ENCODE data around the gene TCP1.
"Not testable (repeated sequence)": the region's sequence is repeated elsewhere in the genome, so short reads cannot be mapped to it uniquely, and the experiment has no call there.

Gene TCP1

GRCh38 chr6:159816775-159817174, 27.4 kb upstream of the TCP1 start:
- not testable (repeated sequence) for ATAC-seq

DNA sequence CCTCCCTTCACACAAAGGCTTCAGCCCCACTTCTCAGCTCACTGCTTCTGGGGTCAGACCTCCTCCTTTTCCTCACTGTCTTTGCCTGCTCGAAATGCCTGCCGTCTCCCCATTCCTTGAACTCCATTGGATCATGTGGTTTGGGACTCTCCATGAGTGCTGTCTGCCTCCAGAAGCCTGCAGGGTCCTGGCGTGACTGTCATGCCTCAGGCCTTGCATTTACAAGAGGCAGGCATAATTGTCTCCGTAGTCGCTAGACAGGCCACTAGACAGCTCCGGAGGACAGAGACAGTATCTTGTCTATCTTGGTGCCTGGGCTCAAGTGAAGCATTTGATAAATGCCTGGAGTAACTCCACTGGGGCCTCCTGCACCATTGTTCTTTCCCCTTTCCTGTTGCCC, 26.0 kb upstream of the TCP1 start:
- TF ChIP-seq PPARA (CRISPR knock-in tag; IDR thresholded peaks at IDR 0.05; ENCODE audit: borderline replicate concordance) (no peak), RARB (CRISPR knock-in tag; IDR thresholded peaks at IDR 0.05) (no peak), ZNF70 (CRISPR knock-in tag; IDR thresholded peaks at IDR 0.05) (no peak), TSHZ2 (CRISPR knock-in tag; IDR thresholded peaks at IDR 0.05) (no peak), ZFP30 (CRISPR knock-in tag; IDR thresholded peaks at IDR 0.05) (no peak), ZC3H10 (CRISPR knock-in tag; IDR thresholded peaks at IDR 0.05) (no peak), ESRRG (CRISPR knock-in tag; IDR thresholded peaks at IDR 0.05) (no peak), BACH2 (CRISPR knock-in tag; IDR thresholded peaks at IDR 0.05; ENCODE audit: borderline replicate concordance) (no peak), ARNTL (CRISPR knock-in tag; IDR thresholded peaks at IDR 0.05; ENCODE audit: borderline replicate concordance, low read depth) (no peak), TOX (CRISPR knock-in tag; IDR thresholded peaks at IDR 0.05; ENCODE audit: borderline replicate concordance) (no peak), PATZ1 (CRISPR knock-in tag; IDR thresholded peaks at IDR 0.05; ENCODE audit: borderline replicate concordance) (no peak), OSR1 (CRISPR knock-in tag; IDR thresholded peaks at IDR 0.05) (no peak), TCF4 (CRISPR knock-in tag; IDR thresholded peaks at IDR 0.05; ENCODE audit: borderline replicate concordance) (no peak), CSDC2 (CRISPR knock-in tag; IDR thresholded peaks at IDR 0.05) (no peak), CREB5 (CRISPR knock-in tag; IDR thresholded peaks at IDR 0.05; ENCODE audit: low read depth) (no peak), SNAI2 (CRISPR knock-in tag; IDR thresholded peaks at IDR 0.05) (no peak), ZFP3 (CRISPR knock-in tag; IDR thresholded peaks at IDR 0.05) (no peak), ZNF565 (CRISPR knock-in tag; conservative IDR thresholded peaks at IDR 0.05; ENCODE audit: low read depth) (no peak)
- TF ChIP-seq, protein P1, sequence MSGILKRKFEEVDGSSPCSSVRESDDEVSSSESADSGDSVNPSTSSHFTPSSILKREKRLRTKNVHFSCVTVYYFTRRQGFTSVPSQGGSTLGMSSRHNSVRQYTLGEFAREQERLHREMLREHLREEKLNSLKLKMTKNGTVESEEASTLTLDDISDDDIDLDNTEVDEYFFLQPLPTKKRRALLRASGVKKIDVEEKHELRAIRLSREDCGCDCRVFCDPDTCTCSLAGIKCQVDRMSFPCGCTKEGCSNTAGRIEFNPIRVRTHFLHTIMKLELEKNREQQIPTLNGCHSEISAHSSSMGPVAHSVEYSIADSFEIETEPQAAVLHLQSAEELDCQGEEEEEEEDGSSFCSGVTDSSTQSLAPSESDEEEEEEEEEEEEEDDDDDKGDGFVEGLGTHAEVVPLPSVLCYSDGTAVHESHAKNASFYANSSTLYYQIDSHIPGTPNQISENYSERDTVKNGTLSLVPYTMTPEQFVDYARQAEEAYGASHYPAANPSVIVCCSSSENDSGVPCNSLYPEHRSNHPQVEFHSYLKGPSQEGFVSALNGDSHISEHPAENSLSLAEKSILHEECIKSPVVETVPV (CRISPR knock-in tag; IDR thresholded peaks at IDR 0.05) = no peak
- TF ChIP-seq, protein P2, sequence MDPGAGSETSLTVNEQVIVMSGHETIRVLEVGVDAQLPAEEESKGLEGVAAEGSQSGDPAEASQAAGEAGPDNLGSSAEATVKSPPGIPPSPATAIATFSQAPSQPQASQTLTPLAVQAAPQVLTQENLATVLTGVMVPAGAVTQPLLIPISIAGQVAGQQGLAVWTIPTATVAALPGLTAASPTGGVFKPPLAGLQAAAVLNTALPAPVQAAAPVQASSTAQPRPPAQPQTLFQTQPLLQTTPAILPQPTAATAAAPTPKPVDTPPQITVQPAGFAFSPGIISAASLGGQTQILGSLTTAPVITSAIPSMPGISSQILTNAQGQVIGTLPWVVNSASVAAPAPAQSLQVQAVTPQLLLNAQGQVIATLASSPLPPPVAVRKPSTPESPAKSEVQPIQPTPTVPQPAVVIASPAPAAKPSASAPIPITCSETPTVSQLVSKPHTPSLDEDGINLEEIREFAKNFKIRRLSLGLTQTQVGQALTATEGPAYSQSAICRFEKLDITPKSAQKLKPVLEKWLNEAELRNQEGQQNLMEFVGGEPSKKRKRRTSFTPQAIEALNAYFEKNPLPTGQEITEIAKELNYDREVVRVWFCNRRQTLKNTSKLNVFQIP (CRISPR knock-in tag; IDR thresholded peaks at IDR 0.05; ENCODE audit: borderline replicate concordance, low read depth) = no peak
- ATAC-seq = no peak

DNA sequence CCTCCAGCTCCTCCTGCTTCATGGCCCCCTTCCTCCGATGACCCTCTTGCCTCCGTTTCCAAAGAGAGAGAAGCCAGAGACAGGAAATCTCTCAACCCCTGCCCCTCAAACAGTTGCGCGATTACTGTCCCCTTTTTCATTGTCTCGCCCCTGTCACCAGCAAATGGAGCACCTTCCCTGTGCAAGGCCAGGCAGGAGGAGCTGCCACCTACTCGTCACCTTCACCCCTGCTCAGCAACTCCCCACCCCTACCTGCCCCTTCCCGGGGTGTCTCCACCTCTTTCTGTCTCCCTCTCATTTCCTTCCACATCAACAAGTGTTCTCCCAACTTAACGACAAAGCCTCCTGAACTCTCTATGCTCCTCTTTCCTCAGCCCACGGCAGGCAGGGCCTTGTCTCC, 24.4 kb upstream of the TCP1 start:
- no peak for ATAC-seq
- no peak for TF ChIP-seq TOX (CRISPR knock-in tag; IDR thresholded peaks at IDR 0.05; ENCODE audit: borderline replicate concordance)
- TF ChIP-seq SNAI2 (CRISPR knock-in tag; IDR thresholded peaks at IDR 0.05) = no peak
- TF ChIP-seq ESRRG (CRISPR knock-in tag; IDR thresholded peaks at IDR 0.05) = no peak
- TF ChIP-seq PPARA (CRISPR knock-in tag; IDR thresholded peaks at IDR 0.05; ENCODE audit: borderline replicate concordance) = no peak
- no peak for TF ChIP-seq PATZ1 (CRISPR knock-in tag; IDR thresholded peaks at IDR 0.05; ENCODE audit: borderline replicate concordance)
- no peak for TF ChIP-seq GLIS3 (CRISPR knock-in tag; IDR thresholded peaks at IDR 0.05)
- no peak for TF ChIP-seq ZFP3 (CRISPR knock-in tag; IDR thresholded peaks at IDR 0.05)
- no peak for TF ChIP-seq TSHZ2 (CRISPR knock-in tag; IDR thresholded peaks at IDR 0.05)
- no peak for TF ChIP-seq CSDC2 (CRISPR knock-in tag; IDR thresholded peaks at IDR 0.05)
- TF ChIP-seq, protein P1 (CRISPR knock-in tag; IDR thresholded peaks at IDR 0.05) = no peak
- TF ChIP-seq ZNF565 (CRISPR knock-in tag; conservative IDR thresholded peaks at IDR 0.05; ENCODE audit: low read depth) = no peak
- TF ChIP-seq RARB (CRISPR knock-in tag; IDR thresholded peaks at IDR 0.05) = no peak
- no peak for TF ChIP-seq OSR1 (CRISPR knock-in tag; IDR thresholded peaks at IDR 0.05)
- TF ChIP-seq ZNF70 (CRISPR knock-in tag; IDR thresholded peaks at IDR 0.05) = no peak
- TF ChIP-seq BACH2 (CRISPR knock-in tag; IDR thresholded peaks at IDR 0.05; ENCODE audit: borderline replicate concordance) = no peak
